H1 (cell line): ENCODE measurements around the gene BTBD1. TPM values are rescaled to one million over a fixed set of nuclear protein-coding genes. Genes with fewer than 3 reads are reported as not detected.
A peak's percentile ranks its signal among the peaks of the same experiment; 100 is the strongest.

Experiments used
- CTCF ChIA-PET: fragments of 300-600 bp; sonication (Branson Sonifier 250); formaldehyde crosslinking; loops from one replicate; lab custom pipeline; 2021; ENCODE audit not compliant: partially characterized antibody; lab: Charles Lee
- POLR2A ChIA-PET: fragments of 300-600 bp; sonication (Branson Sonifier 250); formaldehyde crosslinking; loops from one replicate; lab custom pipeline; 2021; ENCODE audit warnings: inconsistent platforms; ENCODE audit not compliant: partially characterized antibody; lab: Charles Lee
- DNase-seq, 2 experiments: peaks; one replicate each; pipeline versions ENCODE4 v3.0.0 to v3.0.0-alpha.2; 2010 to 2022; ENCODE audit warnings: low spot score in 2 of 2, low read depth in 1 of 2, mixed read lengths in 1 of 2
- FAIRE-seq: peaks from 2 replicates; lab custom pipeline; 2011; peaks lifted over from hg19 to GRCh38; lab: Jason Lieb, UNC
- H2AFZ ChIP-seq: 2 replicates; pipeline ENCODE4 v1.8.1; 2012; ENCODE audit warnings: low read length, inconsistent platforms
- H2AK5ac ChIP-seq: 2 replicates; pipeline ENCODE4 v1.6.1; 2013; ENCODE audit warnings: low read depth, low read length
- H2BK120ac ChIP-seq: replicated peaks from 2 replicates; pipeline ENCODE3; 2013; ENCODE audit warnings: low read depth, low read length, inconsistent platforms
- H2BK12ac ChIP-seq: 2 replicates; pipeline ENCODE4 v1.6.1; 2013; ENCODE audit warnings: low read depth, low read length
- H2BK15ac ChIP-seq: 2 replicates; pipeline ENCODE4 v1.6.1; 2013; ENCODE audit warnings: low read length
- H2BK20ac ChIP-seq: 2 replicates; pipeline ENCODE4 v1.6.1; 2013; ENCODE audit warnings: low read length
- H2BK5ac ChIP-seq: 2 replicates; pipeline ENCODE4 v1.6.1; 2013; ENCODE audit warnings: low read depth, low read length
- H3K14ac ChIP-seq: 2 replicates; pipeline ENCODE4 v1.6.1; 2013; ENCODE audit warnings: inconsistent platforms; ENCODE audit not compliant: insufficient read length
- H3K18ac ChIP-seq: 2 replicates; pipeline ENCODE4 v1.6.1; 2013; ENCODE audit warnings: low read length; ENCODE audit errors: extremely low read depth
- H3K23ac ChIP-seq: 2 replicates; pipeline ENCODE4 v1.6.1; 2013; ENCODE audit warnings: inconsistent platforms; ENCODE audit not compliant: insufficient read length
- H3K23me2 ChIP-seq: 2 replicates; pipeline ENCODE4 v1.6.1; 2013; ENCODE audit warnings: low read depth, low read length
- H3K27ac ChIP-seq: 2 replicates; pipeline ENCODE4 v1.6.1; 2011; ENCODE audit warnings: low read depth, low read length, inconsistent platforms
- H3K27me3 ChIP-seq, 4 experiments: replicated peaks in 1 of 4; 1 replicate in 1 of 4; 2 replicates in 3 of 4; pipeline versions ENCODE4 v1.6.1 to v1.8.1; 2011 to 2013; ENCODE audit warnings: low read length in 3 of 4, mild to moderate bottlenecking in 3 of 4, inconsistent platforms in 2 of 4, mixed read lengths in 2 of 4, moderate library complexity in 1 of 4; ENCODE audit not compliant: control insufficient read depth in 3 of 4, insufficient read depth in 3 of 4; ENCODE audit errors: extremely low read depth in 1 of 4
- H3K36me3 ChIP-seq, 4 experiments: 2 replicates each; pipeline versions ENCODE4 v1.6.1 to v1.8.1; 2011 to 2013; ENCODE audit warnings: mild to moderate bottlenecking in 4 of 4, low read length in 3 of 4, moderate library complexity in 2 of 4, control low read depth in 1 of 4, inconsistent platforms in 1 of 4; ENCODE audit not compliant: insufficient read depth in 4 of 4, control insufficient read depth in 2 of 4
- H3K4ac ChIP-seq: replicated peaks from 2 replicates; pipeline ENCODE3; 2013; ENCODE audit warnings: low read length, low read depth, mixed read lengths, inconsistent platforms; ENCODE audit not compliant: insufficient read length
- H3K4me1 ChIP-seq, 4 experiments: replicated peaks in 1 of 4; 1 replicate in 1 of 4; 2 replicates in 3 of 4; pipeline versions ENCODE4 v1.6.1 to v1.8.1; 2011 to 2013; ENCODE audit warnings: low read length in 3 of 4, inconsistent platforms in 2 of 4, mixed read lengths in 1 of 4; ENCODE audit not compliant: insufficient read depth in 4 of 4, control insufficient read depth in 3 of 4
- H3K4me2 ChIP-seq, 2 experiments: 2 replicates each; pipeline versions ENCODE4 v1.6.1 to v1.8.1; 2011 to 2013; ENCODE audit warnings: low read depth in 2 of 2, low read length in 2 of 2, control low read depth in 1 of 2, inconsistent platforms in 1 of 2, mild to moderate bottlenecking in 1 of 2; ENCODE audit not compliant: insufficient read depth in 1 of 2
- H3K4me3 ChIP-seq, 4 experiments: fragments of 200-600, 300-600 bp in 1 of 4; sonication (generic), shearing (Covaris generic), sonication (Bioruptor Twin) in 1 of 4; 2 replicates each; pipeline versions ENCODE4 v1.5.1 to v1.8.1; 2011 to 2016; ENCODE audit warnings: low read length in 4 of 4, low read depth in 3 of 4, control low read depth in 2 of 4, inconsistent platforms in 2 of 4, mild to moderate bottlenecking in 2 of 4, mixed read lengths in 1 of 4, moderate library complexity in 1 of 4; ENCODE audit not compliant: insufficient read depth in 2 of 4; ENCODE audit errors: extremely low read depth in 1 of 4
- H3K56ac ChIP-seq: replicated peaks from 2 replicates; pipeline ENCODE3; 2013; ENCODE audit warnings: low read depth, mild to moderate bottlenecking, mixed read lengths, low read length, inconsistent platforms; ENCODE audit not compliant: insufficient read length
- H3K79me1 ChIP-seq: 2 replicates; pipeline ENCODE4 v1.6.1; 2013; ENCODE audit warnings: low read depth, low read length, control low read depth
- H3K79me2 ChIP-seq, 2 experiments: 2 replicates each; pipeline versions ENCODE4 v1.6.1 to v1.8.1; 2012 to 2013; ENCODE audit warnings: low read length in 2 of 2, mild to moderate bottlenecking in 2 of 2, inconsistent platforms in 1 of 2; ENCODE audit not compliant: insufficient read depth in 2 of 2, control insufficient read depth in 1 of 2
- H3K9ac ChIP-seq, 4 experiments: replicated peaks in 1 of 4; 1 replicate in 1 of 4; 2 replicates in 3 of 4; pipeline versions ENCODE4 v1.6.1 to v1.8.1; 2011 to 2013; ENCODE audit warnings: low read depth in 3 of 4, low read length in 3 of 4, control low read depth in 2 of 4, mild to moderate bottlenecking in 2 of 4, moderate library complexity in 2 of 4, inconsistent platforms in 1 of 4; ENCODE audit errors: extremely low read depth in 1 of 4
- H3K9me3 ChIP-seq, 2 experiments: 2 replicates each; pipeline versions ENCODE4 v1.6.1 to v1.8.1; 2012 to 2013; ENCODE audit warnings: mild to moderate bottlenecking in 2 of 2, moderate library complexity in 2 of 2, control low read depth in 1 of 2, inconsistent platforms in 1 of 2, low read depth in 1 of 2, low read length in 1 of 2, mixed read lengths in 1 of 2; ENCODE audit not compliant: insufficient read depth in 2 of 2
- H4K20me1 ChIP-seq, 2 experiments: replicated peaks in 1 of 2; 2 replicates each; pipeline versions ENCODE3 to v1.8.1; 2011 to 2013; ENCODE audit warnings: inconsistent platforms in 2 of 2, low read length in 2 of 2, mild to moderate bottlenecking in 1 of 2; ENCODE audit not compliant: insufficient read depth in 2 of 2, control insufficient read depth in 1 of 2
- H4K5ac ChIP-seq: 2 replicates; pipeline ENCODE4 v1.6.1; 2013; ENCODE audit warnings: low read length, low read depth, mixed read lengths, inconsistent platforms; ENCODE audit not compliant: insufficient read length
- H4K8ac ChIP-seq: 2 replicates; pipeline ENCODE4 v1.8.0; 2013; ENCODE audit warnings: mild to moderate bottlenecking, moderate library complexity, low read length, inconsistent platforms; ENCODE audit not compliant: insufficient read depth; ENCODE audit errors: extremely low read depth
- H4K91ac ChIP-seq: replicated peaks from 2 replicates; pipeline ENCODE3; 2013; ENCODE audit warnings: low read length, mixed read lengths, inconsistent platforms; ENCODE audit not compliant: insufficient read length
- CBX8 ChIP-seq: fragments of 300-800, 300-1000 bp; sonication (generic); IDR thresholded peaks from 2 replicates; pipeline ENCODE4 v1.7.1; 2016; ENCODE audit warnings: low read depth, low read length, borderline replicate concordance
- CTBP2 ChIP-seq: IDR thresholded peaks from 2 replicates; pipeline ENCODE4 v1.7.0; 2011; ENCODE audit warnings: borderline replicate concordance, mild to moderate bottlenecking, moderate library complexity, mixed read lengths, low read length; ENCODE audit not compliant: insufficient read depth, insufficient read length
- MAX ChIP-seq: IDR thresholded peaks from 2 replicates; pipeline ENCODE4 v1.6.1; 2012; ENCODE audit warnings: inconsistent platforms
- POLR2AphosphoS5 ChIP-seq: IDR thresholded peaks from 2 replicates; pipeline ENCODE4 v1.6.1; 2011; ENCODE audit warnings: low read depth, low read length
- RBBP5 ChIP-seq: IDR thresholded peaks from 2 replicates; pipeline ENCODE4 v1.7.1; 2012; ENCODE audit warnings: low read depth, mild to moderate bottlenecking, inconsistent platforms, low read length, moderate library complexity, borderline replicate concordance
- SIN3A ChIP-seq, 2 experiments: IDR thresholded peaks in 1 of 2; conservative IDR thresholded peaks in 1 of 2; 2 replicates each; pipeline ENCODE4 v1.6.1; 2011 to 2012; ENCODE audit warnings: low read length in 2 of 2, improper control_type of control experiment in 1 of 2, low read depth in 1 of 2, mild to moderate bottlenecking in 1 of 2
- TAF1 ChIP-seq: IDR thresholded peaks from 2 replicates; pipeline ENCODE4 v1.6.1; 2011; ENCODE audit warnings: mild to moderate bottlenecking, low read depth, low read length
- WGBS, 2 experiments: shearing (Covaris generic) in 1 of 2; methylation state at CpG; one replicate each; pipeline versions ENCODE4 v1.1.6 to v1.1.7; 2013 to 2015; ENCODE audit warnings: low lambda C conversion rate in 2 of 2, mixed read lengths in 2 of 2, inconsistent platforms in 1 of 2, low coverage in 1 of 2, missing lambda C conversion rate in 1 of 2; ENCODE audit not compliant: insufficient replicate concordance in 2 of 2, insufficient coverage in 1 of 2, insufficient read length in 1 of 2; ENCODE audit errors: extremely low coverage in 1 of 2, missing lambda C conversion rate in 1 of 2; 5-methylcytosine and 5-hydroxymethylcytosine counted together
- polyA plus RNA-seq, 7 experiments: library from polyadenylated mRNA; depleted of rRNA in 3 of 7; stranded (reverse) in 5 of 7; unstranded in 2 of 7; fragments of >200 nt in 5 of 7; fragments of 200-250 nt in 2 of 7; gene quantifications; 1 replicate in 5 of 7; 2 replicates in 1 of 7; 4 replicates in 1 of 7; pipeline versions ENCODE4 v1.2.1 to v1.2.3, GENCODE V29; 2011 to 2013; ENCODE audit warnings: missing spikeins in 2 of 7, mixed read lengths in 2 of 7
- total RNA-seq: library from RNA; stranded (reverse); fragmentation: NEBNext Ultra II Directional; extraction: Animal tissue kit (Norgen Biotek cat#: 25700); gene quantifications from 2 replicates; pipeline ENCODE4 v1.2.1, GENCODE V29; 2021
- TF ChIP-seq, protein P1 (sequence below): IDR thresholded peaks from 2 replicates; pipeline ENCODE4 v1.6.1; 2012; ENCODE audit warnings: inconsistent platforms

Gene BTBD1
- total and polyA plus RNA-seq, 2 of the 8 experiments (the other 6 are each of a cell fraction or from before 2014, with no cell fraction given) = 18.6 to 39.5 TPM

DNA sequence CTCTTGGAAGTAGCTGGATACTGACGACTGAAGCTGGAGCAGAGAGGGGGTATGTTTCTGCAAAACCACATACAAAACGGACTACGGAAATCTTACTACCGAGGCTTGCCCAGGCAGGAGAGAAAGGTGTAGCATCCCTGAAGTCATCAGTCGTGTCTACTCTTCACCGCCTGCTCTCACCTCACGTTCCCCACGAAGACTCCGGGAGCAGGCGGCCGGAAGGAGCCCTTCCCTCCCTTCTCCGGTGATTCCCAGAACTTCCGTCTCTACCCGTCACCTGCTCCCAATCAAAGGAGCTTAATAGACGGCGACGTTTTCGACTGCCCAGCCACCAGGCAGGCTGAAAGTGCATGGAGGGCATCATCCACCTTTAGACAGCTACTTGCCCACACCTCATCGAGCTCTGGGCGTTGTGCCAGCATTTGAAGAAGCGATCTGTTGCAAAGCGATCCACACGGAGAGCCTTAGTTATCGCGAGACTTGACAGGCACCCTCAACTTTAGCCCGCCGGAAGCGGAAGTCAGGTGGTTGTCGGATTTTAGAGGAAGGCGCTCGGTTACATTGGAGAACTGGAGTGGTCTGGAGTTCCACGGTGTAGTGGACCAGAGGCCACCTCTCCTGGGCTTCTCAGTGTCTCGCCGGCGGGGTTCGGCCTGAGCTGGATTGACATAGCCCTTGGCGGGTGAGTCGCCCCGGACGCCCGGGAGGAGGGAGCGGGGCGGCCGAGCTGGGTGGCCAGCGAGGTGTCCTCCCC lies 81.2 kb downstream of the BTBD1 start, which contains the start of gene RAMAC:
Gene RAMAC, plus strand, starts transcription at position 523 of the 754 bp plus-strand sequence. CDS start 2,809 bp downstream, outside the sequence.
- Histone ChIP-seq H2BK120ac (no peak within 1 kb of the TSS), H3K4me2 (peak within 1 kb of the TSS; percentile 88 to 96), H3K4ac (peak within 1 kb of the TSS; percentile 61), H2BK20ac (0 out of 2 replicates have a peak within 1 kb of the TSS, but pooled peaks have one; percentile 68), H3K27ac (peak within 1 kb of the TSS; percentile 48; the same call in 1 of the 2 replicates), H3K23me2 (peaks cover 7% of the 10 kb centered on the region; the same call in 1 of the 2 replicates), H3K18ac (peak within 1 kb of the TSS; percentile 100), H3K4me1 (peaks cover 0 to 3% (median 3%) of the 10 kb centered on the region in 4 experiments; a peak in 3 of 7 replicates), H2BK12ac (peak within 1 kb of the TSS; percentile 78; the same call in 1 of the 2 replicates), H3K14ac (peak within 1 kb of the TSS; percentile 99), H4K5ac (peak within 1 kb of the TSS; percentile 99), H2AFZ (peak within 1 kb of the TSS; percentile 100), H3K27me3 (peaks cover 0 to 6% (median 5%) of the 10 kb centered on the region in 4 experiments; a peak in 6 of 7 replicates), H3K79me2 (peaks cover 0 to 14% of the 10 kb centered on the region in 2 experiments; a peak in 2 of 4 replicates), H3K56ac (peak within 1 kb of the TSS; percentile 71), H3K9me3 (no peaks in the 10 kb centered on the region), H2BK15ac (peak within 1 kb of the TSS; percentile 100), H4K20me1 (no peaks in the 10 kb centered on the region), H4K8ac (peak within 1 kb of the TSS; percentile 97; the same call in 1 of the 2 replicates), H3K9ac (peak within 1 kb of the TSS; percentile 66 to 97 (median 86)), H4K91ac (peak within 1 kb of the TSS; percentile 94), H3K23ac (no peak within 1 kb of the TSS), H2AK5ac (no peak within 1 kb of the TSS; the same call in 1 of the 2 replicates), H3K36me3 (peaks cover 0 to 18% (median 0%) of the 10 kb centered on the region in 4 experiments; a peak in 3 of 8 replicates), H2BK5ac (peak within 1 kb of the TSS; percentile 93; the same call in 1 of the 2 replicates), H3K4me3 (peak within 1 kb of the TSS; percentile 88 to 96 (median 94)), H3K79me1 (peaks cover 2% of the 10 kb centered on the region; the same call in 1 of the 2 replicates)
- CTCF ChIA-PET = interaction anchor here (0.6 to 2.1 kb wide), 7 partner anchors 14 to 445 kb away, joined by 3 to 12 read pairs (median 3); partner anchors contain the start of gene C15orf40
- POLR2A ChIA-PET = interaction anchor here (0.9 to 2.3 kb wide), 4 partner anchors 10 to 277 kb away, joined by 3 to 11 read pairs (median 6); no protein-coding TSS in a partner anchor
- 4% methylated on average over 45 of the region's 45 CpGs; no CpG with 5 or more reads in 1 of the 2 experiments for WGBS, 2 experiments
- DNase-seq (peak; percentile 57 to 86), FAIRE-seq (peak; percentile 50)
- TF ChIP-seq POLR2AphosphoS5 (peak; percentile 78), CTBP2 (no peak), CBX8 (no peak), TAF1 (peak; percentile 69), SIN3A (conservative IDR thresholded peaks at IDR 0.05 in 1 of 2, IDR thresholded peaks at IDR 0.05 in 1 of 2; ENCODE audit: low read depth in 1 of 2, low read length in 2 of 2) (peak in 1 of 2 experiments; percentile 48; a peak in 1 of 4 replicates), RBBP5 (peak; percentile 75; the same call in 1 of the 2 replicates), MAX (peak; percentile 100)
- TF ChIP-seq, protein P1, sequence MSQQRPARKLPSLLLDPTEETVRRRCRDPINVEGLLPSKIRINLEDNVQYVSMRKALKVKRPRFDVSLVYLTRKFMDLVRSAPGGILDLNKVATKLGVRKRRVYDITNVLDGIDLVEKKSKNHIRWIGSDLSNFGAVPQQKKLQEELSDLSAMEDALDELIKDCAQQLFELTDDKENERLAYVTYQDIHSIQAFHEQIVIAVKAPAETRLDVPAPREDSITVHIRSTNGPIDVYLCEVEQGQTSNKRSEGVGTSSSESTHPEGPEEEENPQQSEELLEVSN = peak; percentile 100
